ENCODE results near the gene NOS1.

NOS1 gene

GRCh38 chr12:117240081-117240755, 121.2 kb downstream of the NOS1 start:
- no peak for DNase-seq (ENCODE audit: low spot score)
- TF ChIP-seq CTCF (IDR thresholded peaks at IDR 0.05; ENCODE audit: extremely low read depth, missing control alignments): no peak

- TF ChIP-seq CTCF (IDR thresholded peaks at IDR 0.05; ENCODE audit: extremely low read depth, missing control alignments): peak; percentile 47
- DNase-seq (ENCODE audit: low spot score): peak; percentile 68
Observed at GRCh38 chr12:117236456-117237001, 124.9 kb downstream of the NOS1 start.

- no peak for TF ChIP-seq CTCF (IDR thresholded peaks at IDR 0.05; ENCODE audit: extremely low read depth, missing control alignments)
- DNase-seq (ENCODE audit: low spot score): no peak
Observed at GRCh38 chr12:117235261-117235660, 126.2 kb downstream of the NOS1 start.

- DNase-seq (ENCODE audit: low spot score): no peak
- TF ChIP-seq CTCF (IDR thresholded peaks at IDR 0.05; ENCODE audit: extremely low read depth, missing control alignments): no peak
Observed at GRCh38 chr12:117234441-117234840, 127.0 kb downstream of the NOS1 start.

- DNase-seq (ENCODE audit: low spot score): no peak
Observed at GRCh38 chr12:117231750-117232149, 129.7 kb downstream of the NOS1 start.

GRCh38 chr12:117228239-117228638, 133.2 kb downstream of the NOS1 start:
- DNase-seq (ENCODE audit: low spot score): no peak
- TF ChIP-seq CTCF (IDR thresholded peaks at IDR 0.05; ENCODE audit: extremely low read depth, missing control alignments): no peak

More at GRCh38 chr12:117231750-117232149, 129.7 kb downstream of the NOS1 start:
- no peak for TF ChIP-seq CTCF (IDR thresholded peaks at IDR 0.05; ENCODE audit: extremely low read depth, missing control alignments)

- no peak for DNase-seq (ENCODE audit: low spot score)
- TF ChIP-seq CTCF (IDR thresholded peaks at IDR 0.05; ENCODE audit: extremely low read depth, missing control alignments): no peak
Observed at GRCh38 chr12:117227000-117227653, 134.3 kb downstream of the NOS1 start.

Data from GM20000 (cell line).